Neuronal stem cell (in vitro differentiated cells): Measurements from ENCODE around the gene ZFYVE28.

Experiments
- DNase-seq: peaks from one replicate; pipeline ENCODE4 v3.0.0-alpha.2; 2013; ENCODE audit warnings: low spot score
- H2AFZ ChIP-seq: one replicate; pipeline ENCODE4 v1.6.1; 2013; ENCODE audit warnings: mild to moderate bottlenecking, low read length, inconsistent platforms
- H2AK5ac ChIP-seq: 2 replicates; pipeline ENCODE4 v1.6.1; 2013; ENCODE audit warnings: low read depth, mild to moderate bottlenecking, inconsistent platforms, low read length, moderate library complexity, mixed read lengths
- H2BK120ac ChIP-seq: 2 replicates; pipeline ENCODE4 v1.6.1; 2013; ENCODE audit warnings: low read depth, mild to moderate bottlenecking, inconsistent platforms, low read length, moderate library complexity, mixed read lengths
- H2BK12ac ChIP-seq: one replicate; pipeline ENCODE4 v1.6.1; 2013; ENCODE audit warnings: low read length, inconsistent platforms
- H2BK15ac ChIP-seq: 2 replicates; pipeline ENCODE4 v1.6.1; 2013; ENCODE audit warnings: mild to moderate bottlenecking, low read length, inconsistent platforms, mixed read lengths
- H2BK5ac ChIP-seq: one replicate; pipeline ENCODE4 v1.6.1; 2013; ENCODE audit warnings: inconsistent platforms, mild to moderate bottlenecking, low read length, moderate library complexity
- H3K14ac ChIP-seq: one replicate; pipeline ENCODE4 v1.6.1; 2013; ENCODE audit warnings: low read length, inconsistent platforms
- H3K18ac ChIP-seq: 2 replicates; pipeline ENCODE4 v1.6.1; 2013; ENCODE audit warnings: low read length, inconsistent platforms
- H3K23ac ChIP-seq: 2 replicates; pipeline ENCODE4 v1.6.1; 2013; ENCODE audit warnings: low read depth, mild to moderate bottlenecking, mixed read lengths, low read length, inconsistent platforms; ENCODE audit not compliant: poor library complexity
- H3K27ac ChIP-seq: replicated peaks from 3 replicates; pipeline ENCODE4 v1.5.1; 2013; ENCODE audit warnings: low read length, inconsistent platforms
- H3K27me3 ChIP-seq, 3 experiments: 2 replicates each; pipeline ENCODE4 v1.6.1; 2013; ENCODE audit warnings: low read length in 3 of 3, mild to moderate bottlenecking in 2 of 3, inconsistent platforms in 1 of 3, low read depth in 1 of 3, mixed read lengths in 1 of 3, moderate library complexity in 1 of 3; ENCODE audit not compliant: control insufficient read depth in 3 of 3, insufficient read depth in 3 of 3
- H3K36me3 ChIP-seq, 2 donors: replicated peaks in 1 of 2; 2 replicates each; pipeline ENCODE4 v1.6.1; 2013; ENCODE audit warnings: low read length in 2 of 2; ENCODE audit not compliant: control insufficient read depth in 2 of 2, insufficient read depth in 2 of 2
- H3K4ac ChIP-seq: 2 replicates; pipeline ENCODE4 v1.6.1; 2013; ENCODE audit warnings: inconsistent platforms, mild to moderate bottlenecking, low read length, moderate library complexity
- H3K4me1 ChIP-seq, 2 donors: 1 replicate in 1 of 2; 2 replicates in 1 of 2; pipeline ENCODE4 v1.6.1; 2013; ENCODE audit warnings: low read length in 2 of 2, low read depth in 1 of 2; ENCODE audit not compliant: control insufficient read depth in 2 of 2, insufficient read depth in 1 of 2
- H3K4me2 ChIP-seq: one replicate; pipeline ENCODE4 v1.6.1; 2013; ENCODE audit warnings: mild to moderate bottlenecking, low read length, inconsistent platforms; ENCODE audit not compliant: insufficient read depth, poor library complexity, severe bottlenecking
- H3K4me3 ChIP-seq, 2 donors: 2 replicates each; pipeline ENCODE4 v1.5.1; 2013; ENCODE audit warnings: low read length in 2 of 2, mild to moderate bottlenecking in 2 of 2, inconsistent platforms in 1 of 2, moderate library complexity in 1 of 2
- H3K79me1 ChIP-seq: one replicate; pipeline ENCODE4 v1.6.1; 2013; ENCODE audit warnings: low read depth, mild to moderate bottlenecking, inconsistent platforms, low read length, moderate library complexity
- H3K9ac ChIP-seq: one replicate; pipeline ENCODE4 v1.6.1; 2013; ENCODE audit warnings: mild to moderate bottlenecking, low read depth, low read length, inconsistent platforms; ENCODE audit not compliant: poor library complexity
- H3K9me3 ChIP-seq, 2 donors: replicated peaks in 1 of 2; 2 replicates each; pipeline versions ENCODE3 to v1.6.1; 2013; ENCODE audit warnings: low read length in 2 of 2, mild to moderate bottlenecking in 2 of 2, inconsistent platforms in 1 of 2, low read depth in 1 of 2, mixed read lengths in 1 of 2, moderate library complexity in 1 of 2; ENCODE audit not compliant: control insufficient read depth in 2 of 2, insufficient read depth in 1 of 2
- H4K8ac ChIP-seq: one replicate; pipeline ENCODE4 v1.6.1; 2013; ENCODE audit warnings: low read depth, mild to moderate bottlenecking, inconsistent platforms, low read length, moderate library complexity
- H4K91ac ChIP-seq: one replicate; pipeline ENCODE4 v1.6.1; 2013; ENCODE audit warnings: low read length, low read depth, mild to moderate bottlenecking, inconsistent platforms; ENCODE audit not compliant: poor library complexity
- WGBS, 2 donors: extraction: QIAGEN DNeasy Blood & Tissue Kit; methylation state at CpG; one replicate each; pipeline ENCODE4 v1.1.7; 2013; ENCODE audit warnings: missing lambda C conversion rate in 2 of 2, mixed read lengths in 1 of 2; ENCODE audit not compliant: insufficient read length in 2 of 2, insufficient replicate concordance in 1 of 2; ENCODE audit errors: extremely low coverage in 2 of 2; 5-methylcytosine and 5-hydroxymethylcytosine counted together

ZFYVE28 gene

DNA sequence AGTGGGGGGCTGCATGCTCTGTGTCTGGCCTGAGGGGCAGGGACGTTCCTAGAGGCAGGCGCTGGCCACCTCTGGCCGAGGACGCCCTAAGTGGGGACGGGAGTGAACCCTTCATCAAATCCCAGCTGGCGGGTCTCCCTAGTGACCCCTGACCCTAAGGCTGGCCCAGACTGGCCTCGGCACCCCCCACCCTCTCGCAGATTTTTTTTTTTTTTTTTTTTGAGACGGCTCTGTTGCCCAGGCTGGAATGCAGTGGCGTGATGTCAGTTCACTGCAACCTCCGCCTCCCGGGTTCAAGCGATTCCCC is 155.5 kb downstream of the ZFYVE28 start:
- H3K9ac ChIP-seq = peak overlapping the region; percentile 90
- H2BK12ac ChIP-seq = peak overlapping the region; percentile 84
- peak overlapping the region; percentile 97 for H2BK120ac ChIP-seq
- WGBS, 2 donors = no CpG with 5 or more reads among the region's 13 CpGs
- peak overlapping the region; percentile 100 for H2AFZ ChIP-seq
- peaks cover 33% of the 10 kb centered on the region for H3K79me1 ChIP-seq
- peak overlapping the region; percentile 96 for H3K23ac ChIP-seq
- H4K8ac ChIP-seq = peak overlapping the region; percentile 65
- peak overlapping the region; percentile 93 for H2BK5ac ChIP-seq
- peaks cover 16 to 21% of the 10 kb centered on the region in 2 donors for H3K4me1 ChIP-seq
- no peaks in the 10 kb centered on the region for H3K9me3 ChIP-seq
- H3K4me3 ChIP-seq = peak overlapping the region; percentile 76 to 85
- DNase-seq = no peak
- peak overlapping the region; percentile 89 for H3K4me2 ChIP-seq
- peak overlapping the region; percentile 90 for H3K27ac ChIP-seq
- H2AK5ac ChIP-seq = peak overlapping the region; percentile 97
- H3K4ac ChIP-seq = peak overlapping the region; percentile 93
- H3K36me3 ChIP-seq = peaks cover 14 to 21% of the 10 kb centered on the region in 2 donors
- peak overlapping the region; percentile 85 for H2BK15ac ChIP-seq
- peak overlapping the region; percentile 71 for H3K14ac ChIP-seq
- peaks cover 0 to 25% (median 0%) of the 10 kb centered on the region in 3 experiments for H3K27me3 ChIP-seq
- peak overlapping the region; percentile 99 for H3K18ac ChIP-seq
- H4K91ac ChIP-seq = peak overlapping the region; percentile 92

DNA sequence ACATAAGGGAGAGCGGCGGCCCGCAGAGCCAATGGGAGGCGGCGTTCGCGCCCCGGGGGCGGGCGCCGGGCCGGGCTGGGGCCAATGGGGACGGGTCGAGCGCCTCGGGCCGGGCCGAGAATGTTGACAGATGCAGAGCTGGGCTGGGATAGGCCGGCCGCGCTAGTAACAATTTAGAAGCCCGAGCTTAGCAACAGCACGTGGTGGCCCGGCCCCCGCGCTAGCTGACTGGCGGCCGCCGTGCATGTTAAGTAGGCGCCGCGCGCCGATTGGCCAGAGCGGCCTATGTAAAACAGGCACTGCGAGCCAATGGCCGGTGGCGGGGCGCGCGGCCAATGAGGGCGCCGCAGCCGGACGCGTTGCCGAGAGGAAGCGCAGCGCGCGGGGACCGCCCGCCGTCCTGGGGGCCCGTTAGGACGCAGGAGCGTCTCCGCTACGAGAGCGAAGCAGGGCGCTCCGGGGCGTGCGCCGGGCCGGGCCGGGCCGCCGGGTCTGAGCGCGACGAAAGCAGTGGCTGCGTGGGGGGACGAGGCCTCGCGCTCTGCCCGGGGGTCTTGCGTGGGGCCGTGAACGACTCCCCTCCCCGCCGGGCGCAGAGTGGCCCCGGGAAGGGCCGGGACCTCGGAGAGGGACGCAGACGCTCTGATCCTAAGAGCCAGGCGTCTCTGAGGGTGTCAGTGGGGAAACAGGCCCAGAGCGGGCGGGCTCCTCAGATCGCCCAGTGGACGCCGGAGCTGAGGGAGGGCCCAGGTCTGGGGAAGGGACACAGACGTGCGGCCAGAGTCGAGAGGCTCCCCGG is 156.1 kb downstream of the ZFYVE28 start:
- Histone ChIP-seq H3K4ac (peak overlapping the region; percentile 93), H3K9me3 (no peaks in the 10 kb centered on the region), H4K91ac (peak overlapping the region; percentile 92), H3K9ac (peak overlapping the region; percentile 90), H2BK15ac (peak overlapping the region; percentile 85), H2BK5ac (peak overlapping the region; percentile 93), H3K23ac (peak overlapping the region; percentile 98), H3K27me3 (peaks cover 0 to 22% (median 0%) of the 10 kb centered on the region in 3 experiments), H3K18ac (peak overlapping the region; percentile 99), H2BK12ac (peak overlapping the region; percentile 84), H3K4me1 (peaks cover 16 to 21% of the 10 kb centered on the region in 2 donors), H3K79me1 (peaks cover 36% of the 10 kb centered on the region), H2BK120ac (peak overlapping the region; percentile 97), H4K8ac (peak overlapping the region; percentile 65), H3K4me2 (peak overlapping the region; percentile 89), H3K4me3 (peak overlapping the region; percentile 79 to 85), H2AK5ac (peak overlapping the region; percentile 97), H3K14ac (peak overlapping the region; percentile 71), H3K36me3 (peaks cover 18 to 26% of the 10 kb centered on the region in 2 donors), H3K27ac (peak overlapping the region; percentile 90), H2AFZ (peak overlapping the region; percentile 100)
- DNase-seq = peak; percentile 99
- WGBS, 2 donors = no CpG with 5 or more reads among the region's 98 CpGs

DNA sequence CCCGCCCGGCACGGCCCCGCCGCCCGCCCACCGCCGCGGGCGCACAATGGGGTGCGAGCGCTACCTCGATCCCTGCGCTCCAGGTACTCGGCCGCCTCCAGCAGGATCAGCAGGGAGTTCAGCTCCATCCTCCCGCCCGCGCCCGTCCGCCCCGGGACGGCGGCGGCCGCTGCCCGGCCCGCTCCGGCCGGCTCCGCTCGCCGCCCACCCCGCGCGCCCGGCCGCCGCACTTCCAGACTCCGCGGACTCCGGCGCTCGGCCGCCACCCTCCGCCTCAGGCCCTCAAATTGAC is 156.6 kb downstream of the ZFYVE28 start, which contains the start of gene MXD4:
Gene MXD4 (minus strand): TSS at position 257 of the 292 bp plus-strand sequence. CDS start 129 bp downstream, at position 128.
- peaks cover 18 to 28% of the 10 kb centered on the region in 2 donors for H3K36me3 ChIP-seq
- WGBS, 2 donors = no CpG with 5 or more reads among the region's 46 CpGs
- H2BK15ac ChIP-seq = peak within 1 kb of the TSS; percentile 85

More for the DNA sequence above, 156.6 kb downstream of the ZFYVE28 start, which contains the start of gene MXD4:
- Histone ChIP-seq H2AFZ (peak within 1 kb of the TSS; percentile 100), H3K14ac (peak within 1 kb of the TSS; percentile 82), H3K27ac (peak within 1 kb of the TSS; percentile 90), H4K8ac (peak within 1 kb of the TSS; percentile 65), H3K4me2 (peak within 1 kb of the TSS; percentile 89), H3K4me1 (peaks cover 16 to 21% of the 10 kb centered on the region in 2 donors), H3K18ac (peak within 1 kb of the TSS; percentile 99), H3K4me3 (peak within 1 kb of the TSS; percentile 79 to 97), H3K23ac (peak within 1 kb of the TSS; percentile 98), H3K4ac (peak within 1 kb of the TSS; percentile 93), H3K9ac (peak within 1 kb of the TSS; percentile 97), H4K91ac (peak within 1 kb of the TSS; percentile 92), H3K79me1 (peaks cover 41% of the 10 kb centered on the region), H2BK12ac (peak within 1 kb of the TSS; percentile 84), H3K9me3 (no peaks in the 10 kb centered on the region), H2AK5ac (peak within 1 kb of the TSS; percentile 97), H2BK5ac (peak within 1 kb of the TSS; percentile 93), H2BK120ac (peak within 1 kb of the TSS; percentile 97), H3K27me3 (peaks cover 0 to 22% (median 0%) of the 10 kb centered on the region in 3 experiments)
- no peak for DNase-seq
